ENCODE measurements around the gene ANKUB1. TPM values are rescaled to one million over a fixed set of nuclear protein-coding genes. Genes with fewer than 3 reads are reported as not detected.

ANKUB1 gene
- total RNA-seq, 1 experiment from 2014 or later = not detected

DNA sequence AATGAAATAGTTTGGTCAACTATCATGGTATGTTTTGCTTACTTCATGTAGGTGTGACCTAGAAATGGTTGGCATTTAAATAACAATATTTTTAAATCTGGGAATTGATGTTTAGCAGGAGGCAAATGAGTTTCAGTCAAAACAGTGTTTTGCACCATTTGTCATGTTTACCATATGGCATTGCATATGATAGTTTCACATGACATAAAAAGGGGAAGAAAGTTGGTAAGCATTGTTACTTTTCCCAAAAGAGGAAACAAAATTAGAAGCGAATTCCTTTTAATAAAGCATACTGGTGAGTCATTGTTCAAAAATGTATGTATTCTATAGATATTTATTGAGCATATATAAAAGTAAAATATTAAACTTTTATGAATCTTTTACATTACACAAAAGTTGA, 23.0 kb upstream of the ANKUB1 start:
- CTCF ChIA-PET = interaction anchor here (0.6 kb wide), 1 partner anchor 369 kb away, joined by 7 read pairs; no protein-coding TSS in a partner anchor
- no peaks in the 10 kb centered on the region for H3K9me3 ChIP-seq (ENCODE audit: control insufficient read depth, insufficient read depth, low read depth, low read length)
- in situ Hi-C loops (cut with HindIII; ENCODE audit: low pct_unique_long_range_greater_than_20kb, low sequenced_read_pairs) (no loop called here), intact Hi-C loops (cut with micrococcal nuclease; ENCODE audit: unreplicated experiment) (no loop called here)
- H3K36me3 ChIP-seq (ENCODE audit: control insufficient read depth, insufficient read depth, low read length) = no peaks in the 10 kb centered on the region; the same call in 1 of the 2 replicates
- BruUV-seq (replicated peaks) = no TSS peak
- H3K4me3 ChIP-seq (ENCODE audit: low read depth in 2 of 2, low read length in 2 of 2) = peak overlapping the region; percentile 85 to 95; a peak in 3 of 4 replicates
- DNase-seq (ENCODE audit: low read depth, low spot score) (no peak), ATAC-seq (no peak)
- no peak overlapping the region; the same call in 1 of the 2 replicates for H3K27ac ChIP-seq (ENCODE audit: low read length)
- no peak for TF ChIP-seq TCF7L2 (IDR thresholded peaks at IDR 0.05; ENCODE audit: low read depth, low read length)
- TF ChIP-seq, protein P1, sequence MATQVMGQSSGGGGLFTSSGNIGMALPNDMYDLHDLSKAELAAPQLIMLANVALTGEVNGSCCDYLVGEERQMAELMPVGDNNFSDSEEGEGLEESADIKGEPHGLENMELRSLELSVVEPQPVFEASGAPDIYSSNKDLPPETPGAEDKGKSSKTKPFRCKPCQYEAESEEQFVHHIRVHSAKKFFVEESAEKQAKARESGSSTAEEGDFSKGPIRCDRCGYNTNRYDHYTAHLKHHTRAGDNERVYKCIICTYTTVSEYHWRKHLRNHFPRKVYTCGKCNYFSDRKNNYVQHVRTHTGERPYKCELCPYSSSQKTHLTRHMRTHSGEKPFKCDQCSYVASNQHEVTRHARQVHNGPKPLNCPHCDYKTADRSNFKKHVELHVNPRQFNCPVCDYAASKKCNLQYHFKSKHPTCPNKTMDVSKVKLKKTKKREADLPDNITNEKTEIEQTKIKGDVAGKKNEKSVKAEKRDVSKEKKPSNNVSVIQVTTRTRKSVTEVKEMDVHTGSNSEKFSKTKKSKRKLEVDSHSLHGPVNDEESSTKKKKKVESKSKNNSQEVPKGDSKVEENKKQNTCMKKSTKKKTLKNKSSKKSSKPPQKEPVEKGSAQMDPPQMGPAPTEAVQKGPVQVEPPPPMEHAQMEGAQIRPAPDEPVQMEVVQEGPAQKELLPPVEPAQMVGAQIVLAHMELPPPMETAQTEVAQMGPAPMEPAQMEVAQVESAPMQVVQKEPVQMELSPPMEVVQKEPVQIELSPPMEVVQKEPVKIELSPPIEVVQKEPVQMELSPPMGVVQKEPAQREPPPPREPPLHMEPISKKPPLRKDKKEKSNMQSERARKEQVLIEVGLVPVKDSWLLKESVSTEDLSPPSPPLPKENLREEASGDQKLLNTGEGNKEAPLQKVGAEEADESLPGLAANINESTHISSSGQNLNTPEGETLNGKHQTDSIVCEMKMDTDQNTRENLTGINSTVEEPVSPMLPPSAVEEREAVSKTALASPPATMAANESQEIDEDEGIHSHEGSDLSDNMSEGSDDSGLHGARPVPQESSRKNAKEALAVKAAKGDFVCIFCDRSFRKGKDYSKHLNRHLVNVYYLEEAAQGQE (IDR thresholded peaks at IDR 0.05; ENCODE audit: insufficient read depth in 1 of 2, low read depth in 2 of 2, low read length in 1 of 2) = no peak
- no peak for TF ChIP-seq POLR2AphosphoS5 (IDR thresholded peaks at IDR 0.05; ENCODE audit: low read depth, low read length)
- no peak for TF ChIP-seq SIN3A (IDR thresholded peaks at IDR 0.05; ENCODE audit: borderline replicate concordance, insufficient read depth, low read depth, low read length)
- TF ChIP-seq CTCF (IDR thresholded peaks at IDR 0.05) = no peak
- no peaks in the 10 kb centered on the region for H3K27me3 ChIP-seq (ENCODE audit: control insufficient read depth, insufficient read depth, low read length)
- POLR2A ChIA-PET = interaction anchor here (0.5 kb wide), 1 partner anchor 44 kb away, joined by 3 read pairs; no protein-coding TSS in a partner anchor
- H3K4me1 ChIP-seq (ENCODE audit: control insufficient read depth, insufficient read depth, low read length) = peaks cover 36% of the 10 kb centered on the region

DNA sequence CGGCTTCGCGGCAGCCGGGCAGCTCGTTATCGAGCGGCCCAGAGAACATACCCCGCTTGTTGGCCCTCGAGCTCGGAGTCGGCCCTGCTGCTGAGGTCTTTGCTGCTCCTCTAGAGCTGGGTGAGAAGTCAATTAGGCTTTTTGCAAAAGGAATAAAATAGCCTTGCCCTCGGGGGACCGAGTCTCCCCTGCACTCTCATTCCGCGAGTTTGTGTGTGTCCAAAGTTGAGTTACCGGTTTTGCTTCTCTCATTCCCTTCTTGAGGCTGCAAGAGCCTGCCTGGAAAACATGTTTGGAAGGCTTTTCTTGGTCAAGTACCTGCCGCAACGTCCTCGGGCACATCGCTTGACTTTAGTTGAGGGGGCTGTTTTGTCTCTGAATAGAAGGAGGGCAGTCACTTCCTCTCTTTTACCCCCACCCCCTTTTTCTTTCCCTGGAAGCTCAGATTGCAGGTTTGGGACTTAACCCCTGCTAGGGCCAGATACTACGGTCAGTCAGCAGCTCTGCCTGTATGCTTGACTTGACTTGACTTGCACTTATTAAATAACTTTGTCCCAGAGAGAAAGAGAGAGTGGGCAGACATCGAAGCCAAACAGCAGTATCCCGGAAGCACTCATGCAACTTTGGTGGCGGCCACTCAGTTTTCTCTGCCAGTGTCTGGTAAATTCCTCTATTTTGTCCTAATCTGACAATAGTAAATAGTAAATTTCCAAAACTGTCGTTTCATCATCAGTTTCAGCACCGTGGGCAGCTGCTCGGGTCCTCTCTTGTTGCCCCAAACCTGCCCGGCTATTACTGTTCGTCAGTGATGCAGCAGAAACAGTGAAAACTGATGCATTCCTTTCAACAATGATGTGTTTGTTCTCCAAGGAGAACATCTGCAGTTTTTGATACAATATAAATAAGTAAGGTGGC, 21.3 kb upstream of the ANKUB1 start:
- ChIA-PET CTCF (no interaction called here), POLR2A (interaction anchor here (0.5 to 1.2 kb wide), 3 partner anchors 67 to 221 kb away, joined by 3 to 5 read pairs (median 3); no protein-coding TSS in a partner anchor)
- Histone ChIP-seq H3K27ac (ENCODE audit: low read length) (peak overlapping the region; percentile 95), H3K4me1 (ENCODE audit: control insufficient read depth, insufficient read depth, low read length) (peaks cover 31% of the 10 kb centered on the region), H3K27me3 (ENCODE audit: control insufficient read depth, insufficient read depth, low read length) (no peaks in the 10 kb centered on the region), H3K9me3 (ENCODE audit: control insufficient read depth, insufficient read depth, low read depth, low read length) (no peaks in the 10 kb centered on the region), H3K36me3 (ENCODE audit: control insufficient read depth, insufficient read depth, low read length) (no peaks in the 10 kb centered on the region; the same call in 1 of the 2 replicates), H3K4me3 (ENCODE audit: low read depth in 2 of 2, low read length in 2 of 2) (peak overlapping the region; percentile 85 to 95)
- intact Hi-C loops (cut with micrococcal nuclease; ENCODE audit: unreplicated experiment) = no loop called here
- DNase-seq (ENCODE audit: low read depth, low spot score) (no peak), ATAC-seq (peak; percentile 10)
- in situ Hi-C loops (cut with HindIII; ENCODE audit: low pct_unique_long_range_greater_than_20kb, low sequenced_read_pairs) = no loop called here
- TSS peak; percentile 56 for BruUV-seq (replicated peaks)
- TF ChIP-seq POLR2AphosphoS5 (IDR thresholded peaks at IDR 0.05; ENCODE audit: low read depth, low read length) = no peak
- TF ChIP-seq, protein P1 (IDR thresholded peaks at IDR 0.05; ENCODE audit: insufficient read depth in 1 of 2, low read depth in 2 of 2, low read length in 1 of 2) = peak; percentile 81 to 82; a peak in 3 of 4 replicates
- TF ChIP-seq SIN3A (IDR thresholded peaks at IDR 0.05; ENCODE audit: borderline replicate concordance, insufficient read depth, low read depth, low read length) = no peak

All from Panc1 (cell line).